Measurements from ENCODE around the gene IKZF1. TPM values are rescaled to one million over a fixed set of nuclear protein-coding genes. Genes with fewer than 3 reads are reported as not detected.

The IKZF1 gene
- total and polyA plus RNA-seq, 9 of the 15 experiments (the other 6 are each of a cell fraction or from before 2014, with no cell fraction given) = 12.6 to 85.3 (median 44.7) TPM

GRCh38 chr7:50275430-50275829, 29.1 kb upstream of the IKZF1 start:
- H3K9ac ChIP-seq (ENCODE audit: insufficient read depth in 1 of 2, low read depth in 2 of 2, low read length in 2 of 2) = no peak overlapping the region
- intact Hi-C loops (cut with micrococcal nuclease) (no loop called here), in situ Hi-C loops (cut with MboI) (no loop called here)
- no peaks in the 10 kb centered on the region for H3K36me3 ChIP-seq (ENCODE audit: control insufficient read depth, insufficient read depth, low read length)
- no peaks in the 10 kb centered on the region for H3K27me3 ChIP-seq (ENCODE audit: control insufficient read depth in 2 of 2, insufficient read depth in 2 of 2, low read length in 2 of 2)
- FAIRE-seq (no peak), DNase-seq (ENCODE audit: extremely low read depth in 1 of 4, low spot score in 3 of 4) (no peak), ATAC-seq (no peak)
- H3K4me1 ChIP-seq (replicated peaks in 1 of 2; ENCODE audit: control insufficient read depth in 2 of 2, insufficient read depth in 2 of 2, low read length in 2 of 2) = peaks cover 0 to 4% of the 10 kb centered on the region in 2 experiments; a peak in 1 of 5 replicates
- CTCF ChIA-PET (ENCODE audit: low intra/inter-chr PET ratio) = no interaction called here
- H2AFZ ChIP-seq (ENCODE audit: low read depth, low read length) = no peak overlapping the region
- no peaks in the 10 kb centered on the region for H3K9me3 ChIP-seq (replicated peaks; ENCODE audit: control insufficient read depth, insufficient read depth, low read depth, low read length)
- no peaks in the 10 kb centered on the region for H3K9me1 ChIP-seq (ENCODE audit: control insufficient read depth, insufficient read depth, low read length)
- H3K27ac ChIP-seq (ENCODE audit: extremely low read depth, low read depth, low read length) = no peak overlapping the region
- no peaks in the 10 kb centered on the region for H4K20me1 ChIP-seq (replicated peaks; ENCODE audit: control insufficient read depth, insufficient read depth, low read length)
- no TSS peak for BruUV-seq (replicated peaks)
- H3K4me3 ChIP-seq = no peak overlapping the region
- POLR2A ChIA-PET = no interaction called here
- no peaks in the 10 kb centered on the region for H3K79me2 ChIP-seq (ENCODE audit: control insufficient read depth, insufficient read depth, low read length)
- WGBS (ENCODE audit: insufficient coverage, low coverage, missing lambda C conversion rate) = 80% methylated on average over 4 of the region's 4 CpGs
- H3K4me2 ChIP-seq (ENCODE audit: insufficient read depth, low read length) = no peak overlapping the region
- TF ChIP-seq EWSR1 (IDR thresholded peaks at IDR 0.05; ENCODE audit: borderline replicate concordance, low read depth, partially characterized antibody) = no peak
- no peak for TF ChIP-seq ILK (tag; IDR thresholded peaks at IDR 0.05; ENCODE audit: borderline replicate concordance, low read depth)
- TF ChIP-seq AFF1 (IDR thresholded peaks at IDR 0.05; ENCODE audit: low read depth in 1 of 2, partially characterized antibody in 2 of 2) = no peak
- no peak for TF ChIP-seq ZNF766 (CRISPR knock-in tag; conservative IDR thresholded peaks at IDR 0.05)
- no peak for TF ChIP-seq NFIX (CRISPR knock-in tag; IDR thresholded peaks at IDR 0.05; ENCODE audit: low read depth)
- no peak for TF ChIP-seq ZNF239 (CRISPR knock-in tag; IDR thresholded peaks at IDR 0.05)
- TF ChIP-seq TSC22D4 (tag; IDR thresholded peaks at IDR 0.05) = no peak
- TF ChIP-seq CREBBP (IDR thresholded peaks at IDR 0.05; ENCODE audit: low read depth, low read length) = no peak
- TF ChIP-seq ZBTB17 (CRISPR knock-in tag; IDR thresholded peaks at IDR 0.05) = no peak
- no peak for TF ChIP-seq VEZF1 (CRISPR knock-in tag; IDR thresholded peaks at IDR 0.05)
- peak in 1 of 2 experiments; percentile 45; a peak in 1 of 3 replicates for TF ChIP-seq CBX3 (IDR thresholded peaks at IDR 0.05; ENCODE audit: borderline replicate concordance in 1 of 2, low read length in 2 of 2)
- no peak for TF ChIP-seq ZNF740 (CRISPR knock-in tag; IDR thresholded peaks at IDR 0.05)
- TF ChIP-seq ZNF740 (tag; IDR thresholded peaks at IDR 0.05) = no peak
- TF ChIP-seq ADNP (tag; IDR thresholded peaks at IDR 0.05) = peak; percentile 77
- peak; percentile 63 to 68; a peak in 3 of 4 replicates for TF ChIP-seq KDM1A (IDR thresholded peaks at IDR 0.05)
- no peak for TF ChIP-seq PRPF4 (IDR thresholded peaks at IDR 0.05; ENCODE audit: insufficient read depth, low read depth, low read length, poor library complexity, severe bottlenecking)
- no peak for TF ChIP-seq SREBF2 (CRISPR knock-in tag; IDR thresholded peaks at IDR 0.05)
- peak; percentile 75 for TF ChIP-seq HDAC2 (IDR thresholded peaks at IDR 0.05)
